RWPE2 (cell line): ENCODE measurements around the gene ANGPTL3.

Experiments
- ATAC-seq: fragments of 200-7000 bp; cut with Tn5 transposase; 3 replicates; pipeline ENCODE4 v1.9.1; 2021; ENCODE audit warnings: low read depth
- DNase-seq: peaks from one replicate; pipeline ENCODE4 v3.0.0-alpha.2; 2020; ENCODE audit warnings: low spot score
- H3K27ac ChIP-seq: fragments of 450-650 bp; 2 replicates; pipeline ENCODE4 v1.5.1; 2017; ENCODE audit warnings: mild to moderate bottlenecking; ENCODE audit not compliant: poor library complexity, severe bottlenecking
- H3K27me3 ChIP-seq: fragments of 250-450 bp; sonication (Bioruptor Pico); 2 replicates; pipeline ENCODE4 v1.5.1; 2021; ENCODE audit warnings: mild to moderate bottlenecking, moderate library complexity; ENCODE audit not compliant: insufficient read depth, poor library complexity, severe bottlenecking
- H3K36me3 ChIP-seq: fragments of 250-450 bp; sonication (Bioruptor Pico); 2 replicates; pipeline ENCODE4 v1.5.1; 2020; ENCODE audit warnings: low read depth, mild to moderate bottlenecking, moderate library complexity
- H3K4me1 ChIP-seq: fragments of 250-450 bp; sonication (Bioruptor Pico); 2 replicates; pipeline ENCODE4 v1.5.1; 2021; ENCODE audit warnings: mild to moderate bottlenecking, moderate library complexity; ENCODE audit not compliant: insufficient read depth, poor library complexity, severe bottlenecking
- H3K4me3 ChIP-seq: fragments of 250-450 bp; sonication (Bioruptor Pico); 2 replicates; pipeline ENCODE4 v1.5.1; 2021; ENCODE audit warnings: mild to moderate bottlenecking, moderate library complexity; ENCODE audit not compliant: severe bottlenecking
- H3K9me3 ChIP-seq: fragments of 250-450 bp; sonication (Bioruptor Pico); 2 replicates; pipeline ENCODE4 v1.5.1; 2021; ENCODE audit warnings: mild to moderate bottlenecking, moderate library complexity; ENCODE audit not compliant: severe bottlenecking
- CTCF ChIP-seq: fragments of 450-650 bp; IDR thresholded peaks from one replicate; pipeline ENCODE4 v1.5.1; 2017; ENCODE audit warnings: mild to moderate bottlenecking, moderate library complexity; ENCODE audit not compliant: poor library complexity, severe bottlenecking

ANGPTL3 gene

GRCh38 chr1:62573675-62574074 is 23.6 kb upstream of the ANGPTL3 start:
- Histone ChIP-seq H3K4me1 (no peaks in the 10 kb centered on the region), H3K36me3 (peaks cover 23% of the 10 kb centered on the region)

GRCh38 chr1:62585469-62586155 is 11.7 kb upstream of the ANGPTL3 start:
- TF ChIP-seq CTCF: no peak
- no peak overlapping the region for H3K4me3 ChIP-seq
- ATAC-seq: no peak

More at GRCh38 chr1:62573675-62574074, 23.6 kb upstream of the ANGPTL3 start:
- TF ChIP-seq CTCF: no peak
- H3K27me3 ChIP-seq: no peaks in the 10 kb centered on the region
- DNase-seq: no peak
- no peaks in the 10 kb centered on the region for H3K9me3 ChIP-seq
- H3K4me3 ChIP-seq: no peak overlapping the region
- H3K27ac ChIP-seq: no peak overlapping the region
- ATAC-seq: no peak

GRCh38 chr1:62588000-62588399 is 9.3 kb upstream of the ANGPTL3 start:
- Histone ChIP-seq H3K27ac (no peak overlapping the region), H3K4me1 (no peaks in the 10 kb centered on the region), H3K36me3 (0 out of 2 replicates have a peak, but pooled peaks cover 4% of the 10 kb centered on the region), H3K27me3 (no peaks in the 10 kb centered on the region), H3K4me3 (no peak overlapping the region), H3K9me3 (no peaks in the 10 kb centered on the region)
- TF ChIP-seq CTCF: no peak
- ATAC-seq: no peak
- DNase-seq: no peak

More at GRCh38 chr1:62585469-62586155, 11.7 kb upstream of the ANGPTL3 start:
- Histone ChIP-seq H3K27me3 (no peaks in the 10 kb centered on the region), H3K4me1 (no peaks in the 10 kb centered on the region), H3K9me3 (no peaks in the 10 kb centered on the region), H3K27ac (no peak overlapping the region), H3K36me3 (no peaks in the 10 kb centered on the region)
- no peak for DNase-seq

- Histone ChIP-seq H3K4me3 (no peak overlapping the region), H3K36me3 (0 out of 2 replicates have a peak, but pooled peaks cover 4% of the 10 kb centered on the region), H3K4me1 (no peaks in the 10 kb centered on the region), H3K9me3 (no peaks in the 10 kb centered on the region), H3K27me3 (no peaks in the 10 kb centered on the region), H3K27ac (no peak overlapping the region)
- DNase-seq (no peak), ATAC-seq (no peak)
- no peak for TF ChIP-seq CTCF
Measured at GRCh38 chr1:62589321-62589720, 8.0 kb upstream of the ANGPTL3 start.
